ENCODE results near the gene RNF151. TPM values are rescaled to one million over a fixed set of nuclear protein-coding genes. Genes with fewer than 3 reads are reported as not detected.
A peak's percentile ranks its signal among the peaks of the same experiment; 100 is the strongest.

RNF151 gene
- polyA plus RNA-seq, 1 donor from 2014 or later = not detected

DNA sequence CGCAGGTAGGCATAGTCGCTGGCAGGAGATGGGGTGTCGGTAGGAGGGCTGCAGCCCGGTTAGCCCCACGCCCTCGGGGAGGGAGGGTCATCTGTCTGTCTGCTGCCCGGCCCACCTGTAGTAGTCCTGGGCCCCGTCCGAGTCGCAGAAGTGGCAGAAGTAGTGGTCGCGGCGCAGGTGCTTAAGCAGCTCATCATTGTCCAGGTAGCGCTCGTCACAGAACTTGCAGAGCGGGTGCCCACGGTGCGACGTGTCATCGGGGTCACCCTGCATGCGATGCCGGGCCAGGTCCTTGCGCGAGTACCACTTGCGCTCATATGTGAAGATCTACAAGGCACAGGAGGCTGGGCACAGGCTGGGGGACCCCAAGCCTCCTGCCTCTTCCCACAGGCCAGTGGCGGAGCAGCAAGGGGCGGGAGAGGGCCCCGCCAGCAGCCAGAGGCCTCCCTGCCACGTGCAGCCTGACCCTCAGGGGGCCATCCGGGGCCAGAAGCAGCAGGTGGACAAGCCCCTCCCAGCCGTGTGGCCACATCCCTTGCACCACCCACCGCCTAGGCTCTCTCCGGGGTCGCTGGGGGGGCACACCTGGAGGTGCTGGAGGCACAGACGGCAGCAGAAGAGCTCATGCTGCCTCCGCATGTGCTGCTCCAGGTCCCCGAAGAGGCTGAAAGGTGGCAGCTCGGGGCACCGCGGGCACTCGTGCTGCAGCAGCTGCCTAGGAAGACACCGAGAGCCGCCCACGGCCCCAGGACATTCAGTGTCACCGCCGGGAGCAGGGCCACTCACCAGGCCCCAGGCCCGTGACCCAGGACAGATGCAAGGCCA is 36.0 kb downstream of the RNF151 start:
- Histone ChIP-seq H3K9me3 (ENCODE audit: low read length) (no peaks in the 10 kb centered on the region), H3K9ac (ENCODE audit: low read length) (no peak overlapping the region), H3K9me2 (ENCODE audit: insufficient read depth, low read length) (no peaks in the 10 kb centered on the region), H3K4me2 (ENCODE audit: low read length) (no peak overlapping the region), H3K27me3 (ENCODE audit: insufficient read depth, low read depth, low read length) (no peaks in the 10 kb centered on the region), H3K27ac (ENCODE audit: low read length) (no peak overlapping the region), H3F3A (ENCODE audit: insufficient read depth, low read length, poor library complexity, severe bottlenecking) (no peaks in the 10 kb centered on the region), H3K79me2 (replicated peaks; ENCODE audit: insufficient read depth, low read length) (peaks cover 23% of the 10 kb centered on the region), H3K4me3 (ENCODE audit: low read length) (no peak overlapping the region), H4K20me1 (ENCODE audit: insufficient read depth) (no peaks in the 10 kb centered on the region), H3K36me3 (ENCODE audit: insufficient read depth, low read length) (no peaks in the 10 kb centered on the region), H2AFZ (ENCODE audit: low read depth, low read length) (no peak overlapping the region)
- TF ChIP-seq, protein P1, sequence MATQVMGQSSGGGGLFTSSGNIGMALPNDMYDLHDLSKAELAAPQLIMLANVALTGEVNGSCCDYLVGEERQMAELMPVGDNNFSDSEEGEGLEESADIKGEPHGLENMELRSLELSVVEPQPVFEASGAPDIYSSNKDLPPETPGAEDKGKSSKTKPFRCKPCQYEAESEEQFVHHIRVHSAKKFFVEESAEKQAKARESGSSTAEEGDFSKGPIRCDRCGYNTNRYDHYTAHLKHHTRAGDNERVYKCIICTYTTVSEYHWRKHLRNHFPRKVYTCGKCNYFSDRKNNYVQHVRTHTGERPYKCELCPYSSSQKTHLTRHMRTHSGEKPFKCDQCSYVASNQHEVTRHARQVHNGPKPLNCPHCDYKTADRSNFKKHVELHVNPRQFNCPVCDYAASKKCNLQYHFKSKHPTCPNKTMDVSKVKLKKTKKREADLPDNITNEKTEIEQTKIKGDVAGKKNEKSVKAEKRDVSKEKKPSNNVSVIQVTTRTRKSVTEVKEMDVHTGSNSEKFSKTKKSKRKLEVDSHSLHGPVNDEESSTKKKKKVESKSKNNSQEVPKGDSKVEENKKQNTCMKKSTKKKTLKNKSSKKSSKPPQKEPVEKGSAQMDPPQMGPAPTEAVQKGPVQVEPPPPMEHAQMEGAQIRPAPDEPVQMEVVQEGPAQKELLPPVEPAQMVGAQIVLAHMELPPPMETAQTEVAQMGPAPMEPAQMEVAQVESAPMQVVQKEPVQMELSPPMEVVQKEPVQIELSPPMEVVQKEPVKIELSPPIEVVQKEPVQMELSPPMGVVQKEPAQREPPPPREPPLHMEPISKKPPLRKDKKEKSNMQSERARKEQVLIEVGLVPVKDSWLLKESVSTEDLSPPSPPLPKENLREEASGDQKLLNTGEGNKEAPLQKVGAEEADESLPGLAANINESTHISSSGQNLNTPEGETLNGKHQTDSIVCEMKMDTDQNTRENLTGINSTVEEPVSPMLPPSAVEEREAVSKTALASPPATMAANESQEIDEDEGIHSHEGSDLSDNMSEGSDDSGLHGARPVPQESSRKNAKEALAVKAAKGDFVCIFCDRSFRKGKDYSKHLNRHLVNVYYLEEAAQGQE (IDR thresholded peaks at IDR 0.05; ENCODE audit: borderline replicate concordance) = no peak
- no peak for TF ChIP-seq POLR2AphosphoS5 (IDR thresholded peaks at IDR 0.05)
- no peak for TF ChIP-seq EP300 (conservative IDR thresholded peaks at IDR 0.05; ENCODE audit: poor library complexity, severe bottlenecking)
- TF ChIP-seq RAD21 (conservative IDR thresholded peaks at IDR 0.05) = no peak
- no peak for TF ChIP-seq TAF1 (IDR thresholded peaks at IDR 0.05; ENCODE audit: low read depth)
- TF ChIP-seq, protein P2, sequence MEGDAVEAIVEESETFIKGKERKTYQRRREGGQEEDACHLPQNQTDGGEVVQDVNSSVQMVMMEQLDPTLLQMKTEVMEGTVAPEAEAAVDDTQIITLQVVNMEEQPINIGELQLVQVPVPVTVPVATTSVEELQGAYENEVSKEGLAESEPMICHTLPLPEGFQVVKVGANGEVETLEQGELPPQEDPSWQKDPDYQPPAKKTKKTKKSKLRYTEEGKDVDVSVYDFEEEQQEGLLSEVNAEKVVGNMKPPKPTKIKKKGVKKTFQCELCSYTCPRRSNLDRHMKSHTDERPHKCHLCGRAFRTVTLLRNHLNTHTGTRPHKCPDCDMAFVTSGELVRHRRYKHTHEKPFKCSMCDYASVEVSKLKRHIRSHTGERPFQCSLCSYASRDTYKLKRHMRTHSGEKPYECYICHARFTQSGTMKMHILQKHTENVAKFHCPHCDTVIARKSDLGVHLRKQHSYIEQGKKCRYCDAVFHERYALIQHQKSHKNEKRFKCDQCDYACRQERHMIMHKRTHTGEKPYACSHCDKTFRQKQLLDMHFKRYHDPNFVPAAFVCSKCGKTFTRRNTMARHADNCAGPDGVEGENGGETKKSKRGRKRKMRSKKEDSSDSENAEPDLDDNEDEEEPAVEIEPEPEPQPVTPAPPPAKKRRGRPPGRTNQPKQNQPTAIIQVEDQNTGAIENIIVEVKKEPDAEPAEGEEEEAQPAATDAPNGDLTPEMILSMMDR (IDR thresholded peaks at IDR 0.05; ENCODE audit: poor library complexity, severe bottlenecking) = no peak
- TF ChIP-seq EZH2 (IDR thresholded peaks at IDR 0.05; ENCODE audit: borderline replicate concordance, insufficient read depth, low read length, poor library complexity, severe bottlenecking) = no peak
- TF ChIP-seq SMC3 (conservative IDR thresholded peaks at IDR 0.05; ENCODE audit: poor library complexity) = no peak
- no peak for TF ChIP-seq MXI1 (conservative IDR thresholded peaks at IDR 0.05; ENCODE audit: poor library complexity, severe bottlenecking)

DNA sequence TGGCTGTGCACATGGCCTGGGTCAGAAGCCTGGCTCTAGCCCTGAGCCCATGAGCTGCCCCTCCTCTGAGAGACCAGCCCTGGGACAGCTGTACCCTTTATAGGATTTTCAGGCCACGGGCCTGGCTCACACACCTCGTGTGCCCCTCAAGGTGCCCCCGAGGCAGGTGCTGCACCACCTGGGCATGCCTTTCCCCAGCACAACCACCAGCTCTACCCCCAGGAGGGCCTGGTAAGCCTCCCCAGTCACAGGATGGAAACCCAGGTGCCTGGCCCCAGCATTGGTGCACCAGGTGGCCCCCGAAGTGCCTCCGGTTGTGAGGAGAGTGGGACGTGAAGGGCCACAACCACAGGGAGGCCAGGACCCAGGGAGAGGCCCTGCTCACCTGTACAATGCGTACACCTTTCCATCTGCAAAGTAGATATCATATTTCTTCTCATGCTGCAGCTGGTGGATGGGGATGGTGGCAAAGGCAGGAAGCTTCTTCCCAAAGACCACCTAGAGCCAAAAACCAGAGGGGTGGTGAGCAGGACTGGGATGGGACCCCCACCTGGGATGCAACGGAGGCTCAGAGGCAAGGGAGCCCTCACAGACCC is 36.7 kb downstream of the RNF151 start:
- no peak for TF ChIP-seq TAF1 (IDR thresholded peaks at IDR 0.05; ENCODE audit: low read depth)
- no peak for TF ChIP-seq RAD21 (conservative IDR thresholded peaks at IDR 0.05)
- TF ChIP-seq, protein P1 (IDR thresholded peaks at IDR 0.05; ENCODE audit: borderline replicate concordance) = no peak
- no peak for TF ChIP-seq MXI1 (conservative IDR thresholded peaks at IDR 0.05; ENCODE audit: poor library complexity, severe bottlenecking)
- TF ChIP-seq POLR2AphosphoS5 (IDR thresholded peaks at IDR 0.05) = no peak
- TF ChIP-seq, protein P2 (IDR thresholded peaks at IDR 0.05; ENCODE audit: poor library complexity, severe bottlenecking) = no peak
- TF ChIP-seq SMC3 (conservative IDR thresholded peaks at IDR 0.05; ENCODE audit: poor library complexity) = no peak
- no peak for TF ChIP-seq EZH2 (IDR thresholded peaks at IDR 0.05; ENCODE audit: borderline replicate concordance, insufficient read depth, low read length, poor library complexity, severe bottlenecking)
- TF ChIP-seq EP300 (conservative IDR thresholded peaks at IDR 0.05; ENCODE audit: poor library complexity, severe bottlenecking) = no peak
- H3K4me2 ChIP-seq (ENCODE audit: low read length) = no peak overlapping the region
- H3K27me3 ChIP-seq (ENCODE audit: insufficient read depth, low read depth, low read length) = no peaks in the 10 kb centered on the region
- no peaks in the 10 kb centered on the region for H3K9me3 ChIP-seq (ENCODE audit: low read length)
- no peak overlapping the region for H2AFZ ChIP-seq (ENCODE audit: low read depth, low read length)
- peaks cover 5% of the 10 kb centered on the region for H4K20me1 ChIP-seq (ENCODE audit: insufficient read depth)
- H3F3A ChIP-seq (ENCODE audit: insufficient read depth, low read length, poor library complexity, severe bottlenecking) = no peaks in the 10 kb centered on the region
- H3K9me2 ChIP-seq (ENCODE audit: insufficient read depth, low read length) = no peaks in the 10 kb centered on the region
- H3K4me3 ChIP-seq (ENCODE audit: low read length) = peak overlapping the region; percentile 50
- no peaks in the 10 kb centered on the region for H3K36me3 ChIP-seq (ENCODE audit: insufficient read depth, low read length)
- peaks cover 30% of the 10 kb centered on the region for H3K79me2 ChIP-seq (replicated peaks; ENCODE audit: insufficient read depth, low read length)
- no peak overlapping the region for H3K9ac ChIP-seq (ENCODE audit: low read length)
- H3K27ac ChIP-seq (ENCODE audit: low read length) = no peak overlapping the region

All from neural cell (in vitro differentiated cells).